Activated CD8-positive, alpha-beta memory T cell treated with anti-CD3 and anti-CD28 coated beads, Interleukin-2, amount 50 U/mL, for 24 hours (primary cell): Measurements from ENCODE around the gene NDUFA3.
A peak's percentile ranks its signal among the peaks of the same experiment; 100 is the strongest.
"Not testable (repeated sequence)": the region's sequence is repeated elsewhere in the genome, so short reads cannot be mapped to it uniquely, and the experiment has no call there.

ENCODE experiments used
- DNase-seq: peaks from one replicate; pipeline ENCODE4 v3.0.0-alpha.2; 2020; ENCODE audit errors: extremely low read depth

NDUFA3 gene

DNA sequence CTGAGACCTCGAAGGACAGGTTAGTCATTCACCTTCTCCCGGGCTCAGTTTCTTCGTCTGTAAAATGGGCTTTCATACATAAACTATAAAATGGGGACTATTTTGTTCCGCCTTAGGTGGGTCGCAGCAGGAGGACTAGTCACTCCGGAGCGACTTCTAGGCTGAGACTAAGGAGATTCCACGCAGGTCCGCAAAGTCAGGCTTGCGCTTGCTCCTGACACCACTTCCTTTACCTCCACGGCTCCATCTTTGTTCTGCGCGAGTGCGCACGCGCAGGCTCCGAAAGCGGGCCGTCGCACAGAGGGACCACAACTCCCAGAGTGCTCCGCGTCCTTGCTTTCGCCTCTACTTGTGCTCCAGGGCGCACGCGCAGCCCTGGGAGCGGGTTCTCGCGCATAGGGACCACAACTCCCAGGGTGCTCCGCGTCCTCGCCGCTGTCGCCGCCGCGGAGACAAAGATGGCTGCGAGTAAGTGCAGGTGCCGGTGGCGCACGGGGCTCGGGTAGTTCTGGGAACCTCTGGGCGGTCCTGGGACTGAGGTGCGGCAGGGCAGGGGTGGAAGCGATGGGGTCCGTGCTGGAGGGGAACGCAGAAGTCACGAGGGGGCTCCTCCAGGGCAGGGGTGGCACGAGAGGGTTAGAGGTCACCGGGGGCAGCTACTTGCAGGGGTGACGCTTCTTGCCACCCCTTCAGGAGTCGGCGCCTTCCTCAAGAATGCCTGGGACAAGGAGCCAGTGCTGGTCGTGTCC, at the start of gene NDUFA3:
Gene NDUFA3 (plus strand): TSS at position 435 of the 749 bp plus-strand sequence. CDS start 24 bp downstream, at position 459.
- DNase-seq, result peak; percentile 90

GRCh38 chr19:54062643-54063042, 40.0 kb upstream of the NDUFA3 start:
- no peak for DNase-seq

DNA sequence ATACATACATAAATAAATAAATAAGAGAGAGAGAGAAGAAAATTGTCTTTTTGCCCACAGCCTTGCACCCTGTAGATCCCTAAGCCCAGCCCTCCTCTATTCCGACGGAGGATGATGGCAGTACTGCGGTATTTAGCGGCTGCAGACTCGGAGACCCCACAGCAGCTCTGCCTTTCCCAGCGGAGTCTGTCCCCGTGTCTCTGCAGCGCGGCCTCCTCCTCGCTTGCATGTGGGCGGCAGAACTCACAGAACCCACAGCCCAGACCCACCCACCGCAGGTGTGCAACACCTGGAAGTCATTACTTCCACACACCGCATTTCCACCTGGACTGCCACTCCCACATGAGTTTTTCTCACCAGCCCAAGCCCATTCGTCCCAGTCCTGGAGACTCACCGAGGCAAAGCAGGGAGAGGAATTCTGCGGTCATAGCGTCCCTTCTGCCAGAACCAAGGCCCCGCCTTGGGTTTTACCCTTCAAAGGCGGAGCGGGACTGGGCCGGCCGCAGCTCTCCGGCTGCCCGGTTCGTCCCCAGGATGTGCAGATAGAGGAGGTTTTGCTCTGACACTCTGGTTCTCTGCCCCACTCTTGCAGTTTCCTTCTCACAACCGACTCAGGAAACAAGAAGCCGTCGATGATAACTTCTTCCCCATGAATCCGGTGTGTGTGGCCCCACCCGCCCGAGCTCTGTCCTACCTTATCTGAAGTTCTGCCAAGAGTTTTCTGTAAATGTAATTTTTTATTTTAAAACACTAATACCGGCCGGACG, 39.1 kb upstream of the NDUFA3 start, which contains the start of gene VSTM1:
Gene VSTM1 (minus strand): TSS at position 548 of the 767 bp plus-strand sequence. CDS start 120 bp downstream, at position 428.
- no peak for DNase-seq

DNA sequence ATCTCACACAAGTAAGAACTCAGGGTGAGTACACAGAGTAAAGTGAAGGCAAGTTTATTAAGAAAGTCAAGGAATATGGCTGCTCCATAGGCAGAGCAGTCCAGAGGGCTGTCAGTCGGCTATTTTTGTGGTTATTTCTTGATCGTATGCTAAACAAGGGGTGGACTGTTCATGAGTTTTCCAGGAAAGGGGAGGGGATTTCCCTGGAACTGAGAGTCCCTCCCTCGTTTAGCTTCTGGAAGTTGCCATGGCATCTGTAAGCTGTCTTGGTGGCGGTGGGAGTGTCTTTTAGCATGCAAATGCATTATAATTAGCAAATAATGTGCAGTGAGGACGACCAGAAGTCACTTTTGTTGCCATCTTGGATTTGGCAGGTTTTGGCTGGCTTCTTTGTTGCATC, 33.2 kb upstream of the NDUFA3 start:
- DNase-seq, result no peak

DNA sequence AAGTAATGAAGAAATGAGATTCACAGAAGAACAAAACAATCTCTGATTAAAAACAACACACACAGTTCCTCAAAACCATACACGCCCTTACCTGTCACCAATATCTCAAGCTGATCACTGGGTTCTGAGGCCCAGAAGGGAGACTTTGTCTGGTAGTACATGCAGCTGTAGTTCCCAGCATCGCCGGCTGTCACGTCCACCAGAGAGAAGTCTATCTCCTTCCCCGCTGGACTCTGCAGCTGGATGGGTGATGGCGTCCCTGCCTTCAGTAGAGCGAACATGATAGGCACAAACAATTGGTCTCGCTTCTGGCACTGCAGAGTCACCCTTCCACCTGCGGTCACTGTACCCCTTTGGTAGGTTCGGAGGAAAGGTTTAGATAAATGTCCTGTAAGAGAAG, 28.8 kb upstream of the NDUFA3 start:
- DNase-seq, result no peak

DNA sequence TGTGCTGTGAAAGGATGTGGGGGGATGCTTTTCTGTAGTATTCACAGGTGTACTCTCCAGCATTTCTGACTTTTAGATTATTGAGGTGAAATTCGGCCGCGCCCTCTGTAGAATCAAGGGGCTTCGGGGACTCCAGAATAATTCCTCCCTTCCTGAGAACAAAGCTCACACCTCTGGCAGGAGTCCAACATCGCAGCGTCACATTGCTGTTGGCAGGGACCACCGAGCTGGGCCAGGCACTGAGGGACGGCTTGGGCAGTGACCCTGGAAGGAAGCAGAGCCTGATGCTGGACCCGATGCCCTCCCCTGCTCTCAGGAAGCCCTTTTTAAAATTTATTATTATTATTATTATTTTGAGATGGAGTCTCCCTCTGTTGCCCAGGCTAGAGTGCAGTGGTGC, 27.8 kb upstream of the NDUFA3 start:
- no peak for DNase-seq

DNA sequence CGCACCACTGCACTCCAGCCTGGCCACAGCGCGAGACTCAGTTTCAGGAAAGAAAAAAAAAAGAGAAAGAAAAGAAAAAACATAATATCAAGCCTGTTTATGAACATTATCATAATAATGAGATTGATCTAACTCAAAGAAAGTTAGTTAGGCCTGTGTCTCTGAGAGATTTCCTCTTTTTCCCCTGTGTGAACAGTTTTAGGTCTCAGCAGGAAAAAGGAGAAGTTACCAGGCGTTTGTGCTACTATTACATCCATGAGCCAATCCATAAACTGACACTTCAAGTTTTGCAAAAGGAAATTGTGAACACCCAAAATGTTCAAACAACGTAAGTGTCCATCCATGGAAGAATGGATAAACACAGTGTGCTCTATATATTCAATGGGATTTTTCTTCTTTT, 25.3 kb upstream of the NDUFA3 start:
- DNase-seq, result no peak

- no peak for DNase-seq
Observed at GRCh38 chr19:54081032-54081431, 21.6 kb upstream of the NDUFA3 start, which contains the start of gene TARM1. Gene TARM1, minus strand, starts transcription at chr19:54081365. Its CDS starts 25 bp downstream, at chr19:54081340.

DNA sequence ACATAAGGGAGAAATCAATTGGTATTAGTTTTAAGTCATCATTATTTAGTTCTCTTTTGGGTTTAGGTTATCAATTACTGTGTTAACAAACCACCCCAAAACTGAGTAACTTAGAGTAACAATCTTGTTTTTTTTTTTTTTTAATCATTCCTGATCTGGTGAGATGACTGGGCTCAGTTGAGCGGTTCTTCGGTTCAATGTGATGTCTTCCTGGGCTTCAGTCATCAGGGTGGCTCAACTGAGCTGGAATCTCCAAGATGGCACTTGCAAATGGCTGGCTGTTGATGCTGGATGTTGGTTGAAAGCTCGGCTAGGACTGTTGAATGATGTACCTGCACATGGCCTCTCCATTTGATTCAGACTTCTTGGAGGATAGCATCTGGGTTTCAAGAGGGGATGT, 18.2 kb upstream of the NDUFA3 start:
- no peak for DNase-seq

DNA sequence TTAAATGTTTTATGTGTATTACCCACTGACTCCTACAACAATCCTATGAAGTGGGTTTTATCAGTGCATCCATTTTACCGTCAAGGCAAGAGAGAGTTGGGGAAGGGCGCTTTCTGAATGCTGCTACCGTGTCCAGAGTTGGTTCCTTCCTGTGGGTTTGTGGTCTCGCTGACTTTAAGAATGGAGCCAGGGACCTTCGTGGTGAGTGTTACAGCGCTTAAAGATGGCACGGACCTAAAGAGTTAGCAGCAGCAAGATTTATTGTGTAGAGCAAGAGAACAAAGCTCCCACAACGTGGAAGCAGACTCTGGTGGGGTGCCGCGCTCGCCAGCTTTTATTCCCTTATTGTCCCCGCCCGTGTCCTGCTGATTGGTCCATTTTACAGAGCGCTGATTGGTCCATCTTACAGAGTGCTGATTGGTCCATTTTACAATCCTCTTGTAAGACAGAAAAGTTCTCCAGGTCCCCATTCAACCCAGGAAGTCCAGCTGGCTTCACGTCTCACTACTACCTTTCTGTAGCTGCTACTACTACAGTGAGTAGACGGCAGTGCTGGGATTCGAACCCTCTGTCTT, 8.1 kb upstream of the NDUFA3 start:
- DNase-seq, result no peak

DNA sequence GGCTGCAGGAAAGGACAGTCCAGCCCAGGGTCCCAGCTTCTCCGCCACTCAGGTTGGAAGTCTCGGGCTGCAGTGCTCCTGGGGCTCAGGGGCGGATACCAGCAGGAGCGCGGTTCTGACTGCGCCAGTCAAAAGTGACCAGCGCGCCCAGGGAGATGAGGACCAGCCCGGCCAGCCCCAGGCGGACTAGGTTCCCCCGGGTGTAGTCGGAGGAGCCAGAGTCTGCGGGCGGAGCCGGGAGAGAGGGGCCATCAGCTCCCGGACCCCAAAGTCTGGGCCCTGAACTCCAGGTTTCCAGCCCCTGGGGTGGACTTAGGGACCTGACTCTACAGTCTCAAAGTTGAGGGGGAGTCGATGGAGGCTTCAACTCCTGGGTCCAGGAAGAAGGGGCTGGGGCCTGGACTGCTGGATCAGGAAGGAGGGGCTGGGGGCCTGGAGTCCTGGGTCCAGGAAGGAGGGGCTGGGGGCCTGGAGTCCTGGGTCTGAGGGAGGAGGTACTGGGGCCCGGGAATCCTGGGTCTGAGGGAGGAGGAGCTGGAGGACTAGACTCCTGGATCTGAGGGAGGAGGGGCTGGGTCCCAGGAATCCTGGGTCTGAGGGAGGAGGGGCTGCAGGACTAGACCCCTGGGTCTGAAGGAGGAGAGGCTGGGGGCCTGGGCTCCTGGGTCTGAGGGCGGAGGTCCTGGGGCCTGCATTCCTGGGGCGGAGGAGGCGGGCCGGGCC, 7.4 kb upstream of the NDUFA3 start:
- no peak for DNase-seq

DNA sequence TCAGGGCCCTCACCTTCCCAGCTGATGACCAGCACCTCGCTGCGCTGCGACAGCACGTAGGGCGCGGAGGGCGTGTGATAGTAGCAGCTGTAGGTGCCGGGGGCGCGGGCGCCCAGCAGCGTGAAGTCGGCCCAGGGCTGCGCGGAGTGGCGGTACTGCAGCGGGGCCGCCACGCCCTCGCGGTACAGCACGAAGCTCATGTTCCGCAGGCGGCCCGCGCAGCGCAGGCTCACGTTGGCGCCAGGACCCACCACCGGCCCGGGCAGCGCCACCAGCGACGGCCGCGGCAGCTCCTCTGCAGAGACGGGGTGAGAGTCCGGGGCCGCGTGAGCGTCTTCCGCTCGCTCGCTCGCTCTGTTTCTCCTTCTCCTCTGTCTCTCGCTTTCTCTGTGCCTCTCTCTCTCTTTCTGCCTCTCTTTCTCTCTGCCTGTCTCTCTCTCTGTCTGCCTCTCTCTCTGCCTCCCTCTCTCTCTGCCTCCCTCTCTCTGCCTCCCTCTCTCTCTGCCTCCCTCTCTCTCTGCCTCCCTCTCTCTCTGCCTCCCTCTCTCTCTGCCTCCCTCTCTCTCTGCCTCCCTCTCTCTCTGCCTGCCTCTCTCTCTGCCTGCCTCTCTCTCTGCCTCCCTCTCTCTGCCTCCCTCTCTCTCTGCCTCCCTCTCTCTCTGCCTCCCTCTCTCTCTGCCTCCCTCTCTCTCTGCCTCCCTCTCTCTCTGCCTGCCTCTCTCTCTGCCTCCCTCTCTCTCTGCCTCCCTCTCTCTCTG, 6.6 kb upstream of the NDUFA3 start:
- DNase-seq, result not testable (repeated sequence)

- no peak for DNase-seq
Observed at GRCh38 chr19:54096617-54097106, 6.0 kb upstream of the NDUFA3 start.

- no peak for DNase-seq
Observed at GRCh38 chr19:54099190-54099902, 3.3 kb upstream of the NDUFA3 start.

- DNase-seq, result not testable (repeated sequence)
Observed at GRCh38 chr19:54099903-54100255, 2.8 kb upstream of the NDUFA3 start.

- DNase-seq, result no peak
Observed at GRCh38 chr19:54100561-54100960, 2.1 kb upstream of the NDUFA3 start, which contains the start of gene OSCAR. Gene OSCAR, minus strand, starts transcription at chr19:54100803. Its CDS starts 11 bp downstream, at chr19:54100792.

- no peak for DNase-seq
Observed at GRCh38 chr19:54104998-54105715, 2.5 kb downstream of the NDUFA3 start.

GRCh38 chr19:54105796-54106195, 3.1 kb downstream of the NDUFA3 start:
- no peak for DNase-seq

- DNase-seq, result no peak
Observed at GRCh38 chr19:54106716-54107115, 4.1 kb downstream of the NDUFA3 start.
